ENCODE measurements around the gene TTC7B.

Gene TTC7B

GRCh38 chr14:90630171-90630806 is 185.9 kb downstream of the TTC7B start:
- Histone ChIP-seq H3K4me1 (ENCODE audit: control insufficient read depth, low read depth, low read length) (peaks cover 9% of the 10 kb centered on the region), H3K27ac (ENCODE audit: low read length) (no peak overlapping the region), H3K36me3 (ENCODE audit: control insufficient read depth, low read depth, low read length) (no peaks in the 10 kb centered on the region), H3K27me3 (ENCODE audit: control insufficient read depth, insufficient read depth, low read length) (no peaks in the 10 kb centered on the region), H3K9ac (ENCODE audit: low read length) (no peak overlapping the region), H3K9me3 (ENCODE audit: control insufficient read depth, low read depth, low read length) (no peaks in the 10 kb centered on the region), H3K4me3 (ENCODE audit: low read length) (no peak overlapping the region)

- Histone ChIP-seq H3K27ac (ENCODE audit: low read length) (no peak overlapping the region), H3K4me3 (ENCODE audit: low read length) (no peak overlapping the region), H3K36me3 (ENCODE audit: control insufficient read depth, low read depth, low read length) (no peaks in the 10 kb centered on the region), H3K9me3 (ENCODE audit: control insufficient read depth, low read depth, low read length) (no peaks in the 10 kb centered on the region), H3K9ac (ENCODE audit: low read length) (no peak overlapping the region), H3K4me1 (ENCODE audit: control insufficient read depth, low read depth, low read length) (peaks cover 17% of the 10 kb centered on the region), H3K27me3 (ENCODE audit: control insufficient read depth, insufficient read depth, low read length) (no peaks in the 10 kb centered on the region)
Observed at GRCh38 chr14:90629471-90629870, 186.8 kb downstream of the TTC7B start.

DNA sequence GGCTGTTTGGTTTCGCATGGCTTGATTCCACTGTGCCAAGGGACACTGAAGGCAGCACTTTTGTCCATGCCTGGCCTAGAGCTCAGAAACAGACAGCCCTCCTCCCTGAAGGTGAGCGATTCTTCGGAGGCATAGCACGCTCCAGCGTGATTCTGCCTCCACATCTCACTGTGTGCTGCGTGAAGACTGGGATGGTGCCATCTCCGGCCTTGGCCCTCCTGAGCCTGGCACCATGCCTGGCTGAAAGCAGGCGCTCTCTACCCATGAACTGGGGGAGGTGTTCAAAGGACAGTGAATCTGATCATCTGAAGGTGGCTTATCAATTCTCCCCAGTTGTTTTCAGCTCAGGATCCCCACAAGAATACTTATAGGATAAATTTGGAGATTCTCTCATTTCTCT is 187.4 kb downstream of the TTC7B start:
- H3K4me1 ChIP-seq (ENCODE audit: control insufficient read depth, low read depth, low read length), result peaks cover 20% of the 10 kb centered on the region
- no peak overlapping the region for H3K9ac ChIP-seq (ENCODE audit: low read length)
- H3K36me3 ChIP-seq (ENCODE audit: control insufficient read depth, low read depth, low read length), result no peaks in the 10 kb centered on the region
- H3K9me3 ChIP-seq (ENCODE audit: control insufficient read depth, low read depth, low read length), result no peaks in the 10 kb centered on the region
- H3K27me3 ChIP-seq (ENCODE audit: control insufficient read depth, insufficient read depth, low read length), result no peaks in the 10 kb centered on the region
- H3K4me3 ChIP-seq (ENCODE audit: low read length), result no peak overlapping the region
- H3K27ac ChIP-seq (ENCODE audit: low read length), result no peak overlapping the region

DNA sequence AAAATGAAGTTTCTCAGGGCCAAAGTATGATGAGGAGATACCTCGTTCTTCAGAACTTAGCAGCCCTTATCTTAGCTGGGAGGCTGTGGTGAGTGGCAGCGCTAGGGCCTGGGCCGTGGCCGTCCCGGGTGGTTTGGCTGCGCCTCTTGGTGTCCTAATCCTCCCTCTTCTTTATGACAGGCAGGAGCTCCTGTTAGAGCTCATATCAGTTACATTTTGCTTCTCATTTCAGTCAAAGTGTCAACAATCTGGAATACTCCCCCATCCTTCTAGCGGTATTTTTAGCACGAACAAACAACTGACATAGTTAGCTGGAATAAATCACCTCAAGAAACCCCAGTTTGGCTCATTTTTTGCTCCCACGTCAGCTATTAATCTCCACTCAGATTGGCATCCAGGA is 188.8 kb downstream of the TTC7B start:
- Histone ChIP-seq H3K9me3 (ENCODE audit: control insufficient read depth, low read depth, low read length) (no peaks in the 10 kb centered on the region), H3K27ac (ENCODE audit: low read length) (no peak overlapping the region)

GRCh38 chr14:90626550-90626949 is 189.7 kb downstream of the TTC7B start:
- H3K9ac ChIP-seq (ENCODE audit: low read length), result no peak overlapping the region
- H3K27ac ChIP-seq (ENCODE audit: low read length), result no peak overlapping the region
- H3K9me3 ChIP-seq (ENCODE audit: control insufficient read depth, low read depth, low read length), result no peaks in the 10 kb centered on the region
- H3K27me3 ChIP-seq (ENCODE audit: control insufficient read depth, insufficient read depth, low read length), result no peaks in the 10 kb centered on the region
- H3K36me3 ChIP-seq (ENCODE audit: control insufficient read depth, low read depth, low read length), result no peaks in the 10 kb centered on the region
- peaks cover 20% of the 10 kb centered on the region for H3K4me1 ChIP-seq (ENCODE audit: control insufficient read depth, low read depth, low read length)
- no peak overlapping the region for H3K4me3 ChIP-seq (ENCODE audit: low read length)

More for the DNA sequence above, 188.8 kb downstream of the TTC7B start:
- H3K4me1 ChIP-seq (ENCODE audit: control insufficient read depth, low read depth, low read length), result peaks cover 20% of the 10 kb centered on the region
- H3K4me3 ChIP-seq (ENCODE audit: low read length), result no peak overlapping the region
- H3K27me3 ChIP-seq (ENCODE audit: control insufficient read depth, insufficient read depth, low read length), result no peaks in the 10 kb centered on the region
- no peaks in the 10 kb centered on the region for H3K36me3 ChIP-seq (ENCODE audit: control insufficient read depth, low read depth, low read length)
- H3K9ac ChIP-seq (ENCODE audit: low read length), result no peak overlapping the region

DNA sequence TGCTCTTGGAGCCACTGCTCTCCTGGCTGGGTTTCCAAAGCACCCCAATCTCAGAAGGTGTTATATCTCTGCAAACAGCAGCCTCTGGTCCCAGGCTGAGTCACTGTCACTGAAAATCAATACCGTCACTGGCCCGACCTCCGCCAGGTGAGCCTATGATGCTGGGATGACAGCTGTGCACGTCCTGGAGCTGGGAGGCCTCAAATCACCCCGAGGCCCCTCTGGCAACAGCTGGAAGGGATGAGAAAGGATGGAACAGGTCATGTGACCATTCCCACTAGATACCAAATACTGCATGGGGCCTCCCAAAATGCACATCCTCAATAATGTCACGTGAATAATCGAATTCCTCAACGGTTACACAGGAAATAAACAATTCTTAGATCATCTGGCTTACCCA is 190.8 kb downstream of the TTC7B start:
- Histone ChIP-seq H3K27ac (ENCODE audit: low read length) (no peak overlapping the region), H3K9ac (ENCODE audit: low read length) (no peak overlapping the region), H3K4me1 (ENCODE audit: control insufficient read depth, low read depth, low read length) (peaks cover 20% of the 10 kb centered on the region), H3K9me3 (ENCODE audit: control insufficient read depth, low read depth, low read length) (no peaks in the 10 kb centered on the region), H3K27me3 (ENCODE audit: control insufficient read depth, insufficient read depth, low read length) (no peaks in the 10 kb centered on the region), H3K36me3 (ENCODE audit: control insufficient read depth, low read depth, low read length) (no peaks in the 10 kb centered on the region), H3K4me3 (ENCODE audit: low read length) (no peak overlapping the region)

- no peaks in the 10 kb centered on the region for H3K9me3 ChIP-seq (ENCODE audit: control insufficient read depth, low read depth, low read length)
- peak overlapping the region; percentile 7 for H3K9ac ChIP-seq (ENCODE audit: low read length)
- H3K4me1 ChIP-seq (ENCODE audit: control insufficient read depth, low read depth, low read length), result peaks cover 20% of the 10 kb centered on the region
- H3K27ac ChIP-seq (ENCODE audit: low read length), result peak overlapping the region; percentile 0
- H3K4me3 ChIP-seq (ENCODE audit: low read length), result no peak overlapping the region
- no peaks in the 10 kb centered on the region for H3K27me3 ChIP-seq (ENCODE audit: control insufficient read depth, insufficient read depth, low read length)
- no peaks in the 10 kb centered on the region for H3K36me3 ChIP-seq (ENCODE audit: control insufficient read depth, low read depth, low read length)
Observed at GRCh38 chr14:90624732-90625400, 191.4 kb downstream of the TTC7B start.

DNA sequence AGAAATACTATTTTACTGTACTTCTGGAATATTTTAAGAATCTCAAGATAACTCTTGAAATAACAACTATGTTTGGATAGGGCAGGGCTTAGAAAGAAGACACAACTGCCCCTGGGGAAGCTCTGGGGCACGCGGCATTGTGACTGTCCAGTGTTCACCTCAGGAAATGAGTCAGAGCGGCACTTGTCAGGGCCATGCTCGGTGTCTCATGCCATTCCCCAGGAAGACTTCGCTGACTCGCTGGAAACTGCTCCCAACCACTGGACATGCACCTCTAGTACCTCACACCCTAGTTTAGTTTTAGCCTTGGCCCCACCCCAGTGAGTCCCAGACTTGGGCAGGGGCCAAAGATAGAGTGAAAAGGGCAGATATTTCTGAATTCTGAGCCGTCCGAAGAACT is 192.0 kb downstream of the TTC7B start:
- Histone ChIP-seq H3K9ac (ENCODE audit: low read length) (peak overlapping the region; percentile 7), H3K4me3 (ENCODE audit: low read length) (no peak overlapping the region), H3K27ac (ENCODE audit: low read length) (no peak overlapping the region), H3K9me3 (ENCODE audit: control insufficient read depth, low read depth, low read length) (no peaks in the 10 kb centered on the region), H3K4me1 (ENCODE audit: control insufficient read depth, low read depth, low read length) (peaks cover 20% of the 10 kb centered on the region), H3K27me3 (ENCODE audit: control insufficient read depth, insufficient read depth, low read length) (no peaks in the 10 kb centered on the region), H3K36me3 (ENCODE audit: control insufficient read depth, low read depth, low read length) (no peaks in the 10 kb centered on the region)

GRCh38 chr14:90621201-90621600 is 195.0 kb downstream of the TTC7B start:
- no peaks in the 10 kb centered on the region for H3K9me3 ChIP-seq (ENCODE audit: control insufficient read depth, low read depth, low read length)
- no peak overlapping the region for H3K9ac ChIP-seq (ENCODE audit: low read length)
- H3K27me3 ChIP-seq (ENCODE audit: control insufficient read depth, insufficient read depth, low read length), result no peaks in the 10 kb centered on the region
- H3K27ac ChIP-seq (ENCODE audit: low read length), result no peak overlapping the region
- no peaks in the 10 kb centered on the region for H3K36me3 ChIP-seq (ENCODE audit: control insufficient read depth, low read depth, low read length)
- H3K4me1 ChIP-seq (ENCODE audit: control insufficient read depth, low read depth, low read length), result peaks cover 35% of the 10 kb centered on the region
- no peak overlapping the region for H3K4me3 ChIP-seq (ENCODE audit: low read length)

- peaks cover 36% of the 10 kb centered on the region for H3K4me1 ChIP-seq (ENCODE audit: control insufficient read depth, low read depth, low read length)
- H3K27ac ChIP-seq (ENCODE audit: low read length), result no peak overlapping the region
Observed at GRCh38 chr14:90620568-90621077, 195.6 kb downstream of the TTC7B start.

DNA sequence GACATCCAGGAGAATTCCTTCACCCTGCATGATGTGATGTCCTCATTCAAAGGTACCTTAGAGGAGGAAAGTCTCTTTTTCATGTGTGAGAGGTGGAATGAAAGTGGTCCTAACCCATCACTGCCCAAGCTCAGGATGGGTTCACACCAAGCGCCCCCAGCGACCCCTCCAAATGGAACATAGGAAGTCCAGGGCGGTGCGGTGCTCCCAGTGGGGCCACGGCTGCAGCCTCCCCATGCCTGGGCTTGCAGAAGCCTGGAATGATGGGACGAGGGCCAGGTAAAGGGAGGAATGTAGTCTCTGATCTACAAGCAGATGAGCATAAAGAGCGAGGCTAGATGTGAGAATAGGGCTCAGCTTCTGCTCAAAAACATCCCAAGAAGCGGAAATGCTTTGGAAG is 196.3 kb downstream of the TTC7B start:
- H3K27me3 ChIP-seq (ENCODE audit: control insufficient read depth, insufficient read depth, low read length), result no peaks in the 10 kb centered on the region

More at GRCh38 chr14:90620568-90621077, 195.6 kb downstream of the TTC7B start:
- Histone ChIP-seq H3K36me3 (ENCODE audit: control insufficient read depth, low read depth, low read length) (no peaks in the 10 kb centered on the region), H3K4me3 (ENCODE audit: low read length) (no peak overlapping the region), H3K9me3 (ENCODE audit: control insufficient read depth, low read depth, low read length) (no peaks in the 10 kb centered on the region), H3K9ac (ENCODE audit: low read length) (no peak overlapping the region), H3K27me3 (ENCODE audit: control insufficient read depth, insufficient read depth, low read length) (no peaks in the 10 kb centered on the region)

DNA sequence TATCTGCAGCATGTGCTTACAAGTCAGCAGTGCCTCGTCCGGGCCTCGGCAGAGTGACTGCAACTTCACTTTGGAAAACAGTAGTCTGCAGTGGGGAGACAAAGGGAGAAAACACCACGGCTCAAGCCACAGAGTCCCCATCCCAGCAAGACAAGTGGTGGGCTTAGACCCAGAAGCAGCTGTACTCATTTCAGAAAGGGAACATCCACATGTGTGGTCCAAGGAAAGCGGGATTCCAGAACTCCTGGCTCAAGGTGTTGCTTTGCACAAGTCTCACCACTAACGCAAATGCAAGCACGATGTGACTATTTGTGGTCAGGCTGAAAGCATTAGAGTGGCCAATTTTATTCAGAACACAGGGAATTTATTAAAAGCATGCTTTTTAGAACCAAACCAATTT is 198.3 kb downstream of the TTC7B start:
- Histone ChIP-seq H3K27me3 (ENCODE audit: control insufficient read depth, insufficient read depth, low read length) (no peaks in the 10 kb centered on the region), H3K4me3 (ENCODE audit: low read length) (no peak overlapping the region), H3K36me3 (ENCODE audit: control insufficient read depth, low read depth, low read length) (no peaks in the 10 kb centered on the region), H3K27ac (ENCODE audit: low read length) (no peak overlapping the region), H3K9me3 (ENCODE audit: control insufficient read depth, low read depth, low read length) (no peaks in the 10 kb centered on the region), H3K4me1 (ENCODE audit: control insufficient read depth, low read depth, low read length) (peaks cover 30% of the 10 kb centered on the region), H3K9ac (ENCODE audit: low read length) (no peak overlapping the region)

More for the DNA sequence above, 196.3 kb downstream of the TTC7B start:
- no peaks in the 10 kb centered on the region for H3K36me3 ChIP-seq (ENCODE audit: control insufficient read depth, low read depth, low read length)
- H3K4me3 ChIP-seq (ENCODE audit: low read length), result no peak overlapping the region
- H3K9ac ChIP-seq (ENCODE audit: low read length), result no peak overlapping the region
- no peak overlapping the region for H3K27ac ChIP-seq (ENCODE audit: low read length)
- no peaks in the 10 kb centered on the region for H3K9me3 ChIP-seq (ENCODE audit: control insufficient read depth, low read depth, low read length)
- peaks cover 36% of the 10 kb centered on the region for H3K4me1 ChIP-seq (ENCODE audit: control insufficient read depth, low read depth, low read length)
